Measurements from ENCODE around the gene HYAL1.
A peak's percentile ranks its signal among the peaks of the same experiment; 100 is the strongest.

The HYAL1 gene

DNA sequence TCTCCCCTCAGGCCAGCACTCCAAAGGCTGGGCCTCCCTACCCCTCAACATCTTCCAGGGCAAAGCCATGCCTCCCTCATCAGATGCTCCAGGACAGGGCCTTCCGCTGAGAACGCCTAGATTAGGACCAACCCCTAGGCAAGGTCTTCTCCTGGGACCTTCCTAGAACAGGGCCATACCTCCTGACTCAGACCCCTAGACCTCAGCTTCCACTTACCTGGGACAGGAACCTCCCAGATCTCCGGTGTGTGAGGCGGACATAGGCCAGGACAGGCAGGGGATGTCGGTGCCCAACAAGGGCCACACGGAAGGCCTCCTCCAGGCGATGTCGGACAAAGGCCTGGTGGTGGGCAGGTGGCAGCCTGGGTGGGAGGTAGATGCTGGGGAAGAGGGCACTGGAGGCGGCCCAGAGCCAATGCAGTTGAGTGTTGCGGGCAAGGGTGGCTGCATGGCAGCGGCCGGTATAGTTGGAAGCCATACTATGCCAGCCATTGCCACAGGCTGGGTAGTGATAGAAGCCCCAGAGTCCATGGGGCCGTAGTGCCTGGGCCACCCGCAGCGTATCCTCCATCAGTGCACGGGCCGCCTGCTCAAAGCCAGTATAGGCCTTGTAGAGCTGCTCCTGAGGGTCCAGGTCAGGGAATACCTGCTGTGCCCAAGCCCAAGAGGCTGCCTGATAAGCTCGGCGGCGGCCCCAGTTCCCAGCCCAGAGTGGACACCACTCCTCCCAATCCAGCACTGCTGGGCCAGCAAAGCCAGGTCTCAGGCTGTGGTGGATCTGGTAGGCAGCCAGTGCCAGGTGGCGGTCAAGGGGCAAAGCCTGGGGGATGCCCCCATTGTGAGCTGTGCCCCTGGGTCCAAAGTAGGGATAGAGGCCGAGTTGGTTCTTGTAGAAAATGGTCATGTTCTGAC, 8.6 kb downstream of the HYAL1 start:
- Histone ChIP-seq H3K4me2 (ENCODE audit: low read depth, low read length, poor library complexity, severe bottlenecking) (no peak overlapping the region), H4K20me1 (ENCODE audit: insufficient read depth, low read length, poor library complexity, severe bottlenecking) (peaks cover 7% of the 10 kb centered on the region), H3K9me2 (replicated peaks; ENCODE audit: low read depth, low read length) (no peaks in the 10 kb centered on the region), H3K9me3 (ENCODE audit: insufficient read depth, low read depth, low read length) (no peaks in the 10 kb centered on the region), H3K4me3 (ENCODE audit: low read length, poor library complexity, severe bottlenecking) (no peak overlapping the region), H3K36me3 (ENCODE audit: insufficient read depth, low read length) (no peaks in the 10 kb centered on the region), H3K9ac (ENCODE audit: low read depth, low read length, poor library complexity, severe bottlenecking) (no peak overlapping the region), H3K4me1 (ENCODE audit: insufficient read depth, low read length, poor library complexity, severe bottlenecking) (peaks cover 27% of the 10 kb centered on the region), H3K27me3 (ENCODE audit: insufficient read depth, low read length, poor library complexity, severe bottlenecking) (no peaks in the 10 kb centered on the region), H2AFZ (ENCODE audit: low read length) (no peak overlapping the region), H3K79me2 (ENCODE audit: insufficient read depth, low read length) (peaks cover 42% of the 10 kb centered on the region), H3F3A (ENCODE audit: low read depth) (no peaks in the 10 kb centered on the region)
- TF ChIP-seq, protein P1, sequence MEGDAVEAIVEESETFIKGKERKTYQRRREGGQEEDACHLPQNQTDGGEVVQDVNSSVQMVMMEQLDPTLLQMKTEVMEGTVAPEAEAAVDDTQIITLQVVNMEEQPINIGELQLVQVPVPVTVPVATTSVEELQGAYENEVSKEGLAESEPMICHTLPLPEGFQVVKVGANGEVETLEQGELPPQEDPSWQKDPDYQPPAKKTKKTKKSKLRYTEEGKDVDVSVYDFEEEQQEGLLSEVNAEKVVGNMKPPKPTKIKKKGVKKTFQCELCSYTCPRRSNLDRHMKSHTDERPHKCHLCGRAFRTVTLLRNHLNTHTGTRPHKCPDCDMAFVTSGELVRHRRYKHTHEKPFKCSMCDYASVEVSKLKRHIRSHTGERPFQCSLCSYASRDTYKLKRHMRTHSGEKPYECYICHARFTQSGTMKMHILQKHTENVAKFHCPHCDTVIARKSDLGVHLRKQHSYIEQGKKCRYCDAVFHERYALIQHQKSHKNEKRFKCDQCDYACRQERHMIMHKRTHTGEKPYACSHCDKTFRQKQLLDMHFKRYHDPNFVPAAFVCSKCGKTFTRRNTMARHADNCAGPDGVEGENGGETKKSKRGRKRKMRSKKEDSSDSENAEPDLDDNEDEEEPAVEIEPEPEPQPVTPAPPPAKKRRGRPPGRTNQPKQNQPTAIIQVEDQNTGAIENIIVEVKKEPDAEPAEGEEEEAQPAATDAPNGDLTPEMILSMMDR (conservative IDR thresholded peaks at IDR 0.05; ENCODE audit: low read length) = no peak
- TF ChIP-seq EZH2phosphoT487 (IDR thresholded peaks at IDR 0.05; ENCODE audit: borderline replicate concordance) = no peak

DNA sequence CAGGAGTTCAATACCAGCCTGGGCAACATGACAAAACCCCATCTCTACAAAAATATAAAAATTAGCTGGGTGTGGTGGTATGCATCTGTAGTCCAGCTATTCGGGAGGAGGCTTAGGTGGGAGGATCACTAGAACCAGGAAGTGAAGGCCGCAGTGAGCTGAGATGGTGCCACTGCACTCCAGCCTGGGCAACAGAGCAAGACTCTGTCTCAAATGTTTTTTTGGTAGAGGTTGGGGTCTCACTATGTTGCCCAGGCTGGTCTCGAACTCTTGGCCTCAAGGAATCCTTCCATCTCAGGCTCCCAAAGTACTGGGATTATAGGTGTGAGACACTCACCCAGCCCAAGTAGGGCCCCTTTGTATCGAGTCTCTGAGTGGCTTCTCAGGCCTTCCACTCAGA, 9.3 kb downstream of the HYAL1 start:
- H3K9ac ChIP-seq (ENCODE audit: low read depth, low read length, poor library complexity, severe bottlenecking) = no peak overlapping the region
- H3K4me1 ChIP-seq (ENCODE audit: insufficient read depth, low read length, poor library complexity, severe bottlenecking) = peaks cover 24% of the 10 kb centered on the region
- no peak overlapping the region for H3K4me3 ChIP-seq (ENCODE audit: low read length, poor library complexity, severe bottlenecking)
- H3K9me3 ChIP-seq (ENCODE audit: insufficient read depth, low read depth, low read length) = no peaks in the 10 kb centered on the region
- no peak overlapping the region for H2AFZ ChIP-seq (ENCODE audit: low read length)
- no peaks in the 10 kb centered on the region for H3K36me3 ChIP-seq (ENCODE audit: insufficient read depth, low read length)
- no peaks in the 10 kb centered on the region for H3K9me2 ChIP-seq (replicated peaks; ENCODE audit: low read depth, low read length)
- H3K79me2 ChIP-seq (ENCODE audit: insufficient read depth, low read length) = peaks cover 44% of the 10 kb centered on the region
- H3K4me2 ChIP-seq (ENCODE audit: low read depth, low read length, poor library complexity, severe bottlenecking) = no peak overlapping the region
- TF ChIP-seq, protein P1 (conservative IDR thresholded peaks at IDR 0.05; ENCODE audit: low read length) = no peak
- TF ChIP-seq EZH2phosphoT487 (IDR thresholded peaks at IDR 0.05; ENCODE audit: borderline replicate concordance) = no peak
- H4K20me1 ChIP-seq (ENCODE audit: insufficient read depth, low read length, poor library complexity, severe bottlenecking) = peaks cover 7% of the 10 kb centered on the region
- H3K27me3 ChIP-seq (ENCODE audit: insufficient read depth, low read length, poor library complexity, severe bottlenecking) = no peaks in the 10 kb centered on the region
- no peaks in the 10 kb centered on the region for H3F3A ChIP-seq (ENCODE audit: low read depth)

DNA sequence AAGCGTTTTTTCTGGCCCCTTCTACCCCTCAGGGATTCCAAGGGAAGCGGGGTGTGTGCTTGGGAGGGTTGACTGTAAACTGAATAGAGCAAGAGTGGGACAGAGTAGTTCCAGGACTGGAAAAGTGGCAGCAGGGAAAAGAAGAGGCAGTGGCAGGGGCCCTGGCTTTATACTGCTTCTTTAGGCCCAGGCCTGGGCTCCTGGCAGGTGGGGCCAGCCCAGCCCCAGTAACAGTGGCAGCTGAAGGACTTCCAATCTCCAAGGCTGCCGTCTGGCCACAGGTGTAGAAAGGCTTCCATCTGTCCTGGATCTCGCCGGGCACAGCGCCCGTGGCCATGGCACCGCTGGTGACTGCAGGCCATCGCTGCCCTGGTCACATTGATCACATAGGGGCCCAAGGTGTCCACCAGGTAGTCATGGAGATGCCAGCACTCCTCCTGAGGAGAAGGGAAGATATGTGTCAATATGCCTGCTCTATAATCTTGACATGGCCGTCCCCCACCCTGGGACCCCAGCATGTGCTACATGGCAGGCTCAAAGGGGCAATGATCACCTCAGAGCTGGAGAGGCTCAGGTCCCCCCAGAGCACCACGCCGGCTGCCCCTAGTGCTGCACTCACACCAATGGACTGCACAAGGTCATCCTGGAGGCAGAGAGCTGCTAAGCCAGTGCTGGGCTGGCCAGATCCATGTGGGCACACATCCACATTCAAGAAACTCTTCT, 10.1 kb downstream of the HYAL1 start:
- no peaks in the 10 kb centered on the region for H3K9me3 ChIP-seq (ENCODE audit: insufficient read depth, low read depth, low read length)
- H4K20me1 ChIP-seq (ENCODE audit: insufficient read depth, low read length, poor library complexity, severe bottlenecking) = peaks cover 3% of the 10 kb centered on the region
- H3K4me3 ChIP-seq (ENCODE audit: low read length, poor library complexity, severe bottlenecking) = peak overlapping the region; percentile 72
- TF ChIP-seq EZH2phosphoT487 (IDR thresholded peaks at IDR 0.05; ENCODE audit: borderline replicate concordance) = no peak
- TF ChIP-seq, protein P1 (conservative IDR thresholded peaks at IDR 0.05; ENCODE audit: low read length) = no peak
- H3K4me2 ChIP-seq (ENCODE audit: low read depth, low read length, poor library complexity, severe bottlenecking) = peak overlapping the region; percentile 84
- H3K4me1 ChIP-seq (ENCODE audit: insufficient read depth, low read length, poor library complexity, severe bottlenecking) = peaks cover 24% of the 10 kb centered on the region
- H2AFZ ChIP-seq (ENCODE audit: low read length) = no peak overlapping the region
- peaks cover 8% of the 10 kb centered on the region; the same call in 1 of the 2 replicates for H3K36me3 ChIP-seq (ENCODE audit: insufficient read depth, low read length)
- no peaks in the 10 kb centered on the region for H3K9me2 ChIP-seq (replicated peaks; ENCODE audit: low read depth, low read length)
- H3F3A ChIP-seq (ENCODE audit: low read depth) = no peaks in the 10 kb centered on the region
- H3K79me2 ChIP-seq (ENCODE audit: insufficient read depth, low read length) = peaks cover 40% of the 10 kb centered on the region
- H3K9ac ChIP-seq (ENCODE audit: low read depth, low read length, poor library complexity, severe bottlenecking) = peak overlapping the region; percentile 74
- H3K27me3 ChIP-seq (ENCODE audit: insufficient read depth, low read length, poor library complexity, severe bottlenecking) = no peaks in the 10 kb centered on the region
